GM21423 (cell line): ENCODE data around the gene PRKRA.
"Not testable (repeated sequence)": the region's sequence is repeated elsewhere in the genome, so short reads cannot be mapped to it uniquely, and the experiment has no call there.

Source experiments
- ATAC-seq: cut with Tn5 transposase; IDR thresholded peaks from one replicate; pipeline ENCODE4 v1.9.1; 2021; ENCODE audit warnings: mild to moderate bottlenecking, moderate library complexity; ENCODE audit not compliant: unreplicated experiment

PRKRA gene

DNA sequence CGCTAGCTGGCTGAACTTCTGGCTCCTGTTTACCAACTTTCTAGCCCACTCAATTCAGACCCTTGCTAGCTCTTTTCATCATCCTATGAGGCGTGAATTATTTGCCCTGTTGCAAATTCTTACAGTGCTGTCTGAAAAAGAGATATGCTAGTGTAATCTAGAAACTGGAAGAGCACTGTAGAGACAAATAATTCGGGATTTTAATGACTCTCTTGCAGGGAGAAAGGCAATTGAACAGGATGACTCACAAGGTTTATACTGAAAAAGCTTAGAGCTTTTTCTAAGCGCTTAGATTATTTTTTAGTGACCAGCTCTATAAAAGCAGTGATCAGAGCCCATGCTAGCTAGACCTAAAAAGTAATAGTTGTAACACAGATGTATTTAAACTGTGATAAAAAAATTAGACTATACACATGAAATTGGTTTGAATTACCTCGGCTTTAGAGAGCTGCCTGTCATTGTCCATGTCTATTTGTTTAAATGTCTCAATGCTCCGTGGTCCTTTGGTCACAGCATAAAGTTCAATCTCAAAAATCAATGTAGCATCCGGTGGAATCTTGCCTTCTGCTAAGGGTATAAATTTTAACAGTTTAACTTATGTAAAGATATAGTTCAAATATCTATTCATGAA, 18.4 kb upstream of the PRKRA start:
- no peak for ATAC-seq

DNA sequence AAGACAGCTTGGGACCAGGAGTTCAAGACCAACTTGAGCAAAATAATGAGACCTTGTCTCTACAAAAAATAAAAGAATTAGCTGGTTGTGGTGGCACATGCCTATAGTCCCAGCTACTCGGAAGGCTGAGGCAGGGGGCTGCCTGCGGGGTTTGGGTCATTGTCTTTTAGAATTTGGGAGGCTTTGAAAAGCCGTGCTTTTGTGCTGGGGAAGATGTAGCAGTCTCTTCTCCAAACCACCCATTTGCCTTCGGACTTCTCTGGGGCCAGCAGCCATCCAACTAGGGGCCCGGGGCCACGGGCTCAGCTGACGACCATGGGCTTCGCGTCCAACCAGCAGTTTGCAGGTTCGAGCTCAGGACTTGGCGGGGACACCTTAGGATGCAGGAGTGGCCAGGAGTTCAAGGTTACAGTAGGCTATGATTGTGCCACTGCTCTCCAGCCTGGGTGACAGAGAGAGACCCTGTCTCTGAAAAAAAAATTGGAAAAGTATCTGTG, 6.5 kb upstream of the PRKRA start:
- ATAC-seq, result no peak

DNA sequence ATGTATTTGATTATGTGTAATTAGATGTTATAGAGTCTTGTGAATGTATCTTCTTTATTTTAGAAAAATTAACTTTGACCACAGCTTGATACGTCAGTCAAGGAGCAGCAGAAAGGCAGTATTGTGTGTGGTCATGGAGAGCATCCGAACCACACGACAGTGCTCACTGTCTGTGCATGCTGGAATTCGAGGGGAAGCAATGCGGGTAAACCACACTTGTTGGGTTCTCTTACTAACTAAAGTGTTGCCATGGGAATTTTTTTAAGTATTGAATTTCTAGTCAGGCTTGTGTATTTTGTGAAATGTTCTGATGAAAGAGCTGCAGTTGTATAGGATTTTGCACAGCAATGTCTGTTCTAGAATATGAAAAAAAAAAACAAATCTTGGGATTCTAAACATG, 5.0 kb upstream of the PRKRA start:
- no peak for ATAC-seq

GRCh38 chr2:178452870-178453269, 1.9 kb upstream of the PRKRA start:
- ATAC-seq, result no peak

DNA sequence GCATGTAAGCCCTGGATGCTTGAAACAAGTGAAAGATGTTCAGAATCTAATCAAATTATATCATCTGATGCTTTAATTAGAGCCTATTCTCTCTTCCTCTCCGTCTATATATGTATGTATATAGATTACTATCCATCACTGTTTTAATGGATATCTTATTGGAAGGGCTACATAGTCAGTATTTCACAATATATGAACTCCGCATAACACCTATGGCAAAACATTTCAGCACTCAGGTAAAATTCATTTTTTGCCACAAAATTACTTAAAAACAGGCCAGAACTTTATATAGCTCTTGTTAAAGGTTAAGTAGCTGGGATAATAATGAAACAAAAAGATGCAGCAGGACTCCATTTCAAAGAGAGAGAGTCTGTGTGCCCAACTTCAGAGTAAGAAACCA, 1.4 kb upstream of the PRKRA start:
- ATAC-seq, result no peak

DNA sequence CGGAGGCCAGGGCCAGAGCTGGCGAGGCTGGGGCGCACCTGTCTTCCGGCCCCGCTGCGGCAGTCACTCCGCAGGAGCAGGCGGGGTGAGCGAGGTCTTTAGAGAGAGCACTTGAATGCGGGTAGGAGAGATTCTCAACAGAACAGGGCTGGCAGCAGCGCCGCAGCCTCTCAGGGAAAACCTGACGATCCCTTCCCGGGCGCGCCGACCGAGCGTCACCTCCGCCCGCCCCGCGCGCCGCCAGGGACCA, 526 bp downstream of the PRKRA start:
- peak; percentile 51 for ATAC-seq

DNA sequence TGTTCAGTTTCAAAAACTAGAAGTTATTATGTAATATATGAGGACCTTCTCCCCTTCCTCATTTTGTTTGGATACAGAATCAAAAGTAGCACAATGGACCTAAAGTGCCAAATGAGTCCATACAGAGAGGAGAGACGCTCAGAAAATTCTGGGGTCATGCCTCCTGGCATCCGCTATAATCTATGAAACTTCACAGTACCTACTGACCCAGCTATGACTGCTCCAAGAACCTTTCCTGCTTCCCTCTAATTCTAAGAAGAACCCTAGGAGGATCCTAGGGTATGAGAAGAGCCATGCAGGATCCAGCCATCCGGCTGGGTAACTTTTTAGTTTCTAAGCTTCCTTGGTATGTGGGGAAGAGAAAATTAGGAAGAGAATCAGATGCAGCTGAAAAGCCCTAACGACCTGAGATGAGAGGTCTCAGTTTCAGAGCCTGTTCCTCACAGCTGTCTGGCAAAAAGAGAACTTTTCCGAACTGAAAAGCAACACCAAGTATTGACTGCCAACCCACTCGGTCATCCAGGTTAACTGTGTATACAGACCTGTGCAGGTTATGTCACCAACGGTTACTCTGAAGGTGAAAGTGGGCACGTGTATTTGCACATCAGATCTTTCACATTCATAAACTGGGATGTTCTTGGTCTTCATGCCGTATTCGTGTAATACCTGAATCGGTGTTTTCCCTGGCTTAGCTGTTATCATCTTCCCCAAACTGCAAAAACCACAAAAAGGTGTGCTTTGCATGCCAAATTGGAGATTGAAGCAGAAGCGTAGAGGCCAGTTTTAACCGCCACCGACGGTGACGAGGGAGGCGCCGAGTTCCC, 1.1 kb downstream of the PRKRA start:
- ATAC-seq, result peak; percentile 7

- no peak for ATAC-seq
Measured at GRCh38 chr2:178448968-178449661, 1.9 kb downstream of the PRKRA start.

DNA sequence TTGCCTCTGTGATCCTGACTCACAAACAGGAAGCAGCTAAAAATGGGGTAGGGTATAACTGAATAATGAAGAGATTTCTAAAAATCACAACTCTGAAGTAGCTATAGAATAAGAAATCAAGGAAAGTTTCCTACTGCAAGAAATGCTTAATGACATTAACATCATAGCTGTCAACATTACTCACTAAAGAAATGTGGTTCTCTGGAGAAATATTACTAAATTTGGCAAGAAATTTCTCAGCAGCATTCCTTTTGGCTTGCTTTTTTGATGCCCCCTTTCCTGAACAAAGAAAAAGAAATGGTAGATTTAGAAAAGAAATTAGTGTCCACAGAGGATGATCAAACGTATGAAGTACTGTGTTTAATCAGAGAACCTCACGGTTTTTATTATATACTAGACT, 9.5 kb downstream of the PRKRA start:
- ATAC-seq, result no peak

DNA sequence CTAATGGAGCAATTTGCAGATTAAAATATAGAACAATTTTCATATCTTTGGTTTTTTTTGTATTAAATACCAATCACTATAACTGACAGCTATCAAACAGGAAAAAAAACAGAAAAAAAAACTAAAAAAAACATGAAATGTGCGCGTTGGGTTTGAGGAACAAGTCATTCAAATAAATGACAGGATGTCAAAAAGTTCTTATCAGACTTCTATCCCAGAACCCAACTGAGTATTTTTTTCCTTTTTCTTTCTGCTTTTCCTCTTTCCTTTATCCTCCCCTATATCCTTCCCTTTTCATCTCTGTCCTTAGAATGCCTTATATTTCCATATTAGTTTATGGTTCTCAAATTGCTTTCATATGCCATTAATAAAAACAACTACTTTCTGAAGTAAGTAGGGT, 14.3 kb downstream of the PRKRA start:
- no peak for ATAC-seq

- no peak for ATAC-seq
Measured at GRCh38 chr2:178429336-178429735, 21.6 kb downstream of the PRKRA start.

DNA sequence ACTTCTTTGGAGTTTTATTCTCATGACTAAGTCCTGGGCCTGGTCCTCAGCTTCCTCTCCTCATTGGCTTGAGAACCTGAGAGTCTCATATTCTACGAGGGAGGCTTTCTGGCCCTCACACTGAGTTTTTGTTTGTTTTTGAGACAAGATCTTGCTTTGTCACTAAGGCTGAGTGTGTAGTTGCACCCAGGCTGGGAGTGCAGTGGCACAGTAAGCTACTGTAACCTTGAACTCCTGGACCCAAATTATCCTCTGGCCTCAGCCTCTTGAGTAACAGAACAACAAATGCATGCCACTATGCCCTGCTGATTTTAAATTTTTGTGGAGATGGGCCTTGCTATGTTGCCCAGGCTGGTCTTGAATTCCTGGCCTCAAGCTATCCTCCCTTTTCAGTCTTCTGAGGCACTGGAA, 22.6 kb downstream of the PRKRA start:
- no peak for ATAC-seq

GRCh38 chr2:178427458-178427857, 23.5 kb downstream of the PRKRA start:
- no peak for ATAC-seq

GRCh38 chr2:178426388-178426787, 24.6 kb downstream of the PRKRA start:
- ATAC-seq, result no peak

GRCh38 chr2:178425255-178425827, 25.6 kb downstream of the PRKRA start:
- ATAC-seq, result no peak

DNA sequence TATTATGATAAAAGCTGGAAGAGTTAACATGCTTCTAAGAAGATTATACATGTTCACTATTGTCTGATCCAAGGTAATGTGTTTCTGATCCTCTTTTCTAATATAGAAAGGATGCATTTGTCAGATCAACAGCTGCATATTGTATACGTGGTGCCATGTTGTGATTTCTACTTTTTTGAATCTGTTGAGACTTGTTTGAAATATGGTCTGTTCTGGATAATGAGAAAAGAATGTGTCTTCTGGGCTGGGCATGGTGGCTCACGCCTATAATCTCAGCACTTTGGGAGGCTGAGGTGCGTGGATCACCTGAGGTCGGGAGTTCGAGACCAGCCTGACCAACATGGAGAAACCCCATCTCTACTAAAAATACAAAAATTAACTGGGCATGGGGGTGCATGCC, 27.2 kb downstream of the PRKRA start:
- not testable (repeated sequence) for ATAC-seq

GRCh38 chr2:178422097-178422496, 28.9 kb downstream of the PRKRA start:
- ATAC-seq, result no peak

DNA sequence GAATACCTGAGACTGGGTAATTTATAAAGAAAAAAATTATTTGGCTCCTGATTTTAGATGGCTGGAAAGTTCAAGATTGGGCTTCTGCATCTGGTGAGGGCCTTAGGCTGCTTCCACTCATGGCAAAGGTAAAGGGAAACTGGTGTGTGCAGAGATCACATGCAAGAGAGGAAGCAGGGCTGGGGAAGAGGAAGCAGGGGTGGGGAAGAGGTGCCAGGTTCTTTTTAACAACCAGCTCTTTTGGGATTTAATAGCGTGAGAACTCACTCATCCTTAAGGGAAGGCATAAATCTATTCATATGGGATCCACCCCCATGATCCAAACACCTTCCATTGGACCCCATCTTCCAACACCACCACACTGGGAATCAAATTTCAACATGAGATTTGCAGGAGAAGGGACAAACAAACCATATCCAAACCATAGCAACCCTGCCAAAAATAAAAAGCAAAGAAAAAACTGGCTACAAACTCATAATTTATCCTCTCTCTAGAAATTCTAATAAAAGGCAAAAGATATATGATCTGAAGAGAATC, 30.4 kb downstream of the PRKRA start:
- ATAC-seq, result no peak

DNA sequence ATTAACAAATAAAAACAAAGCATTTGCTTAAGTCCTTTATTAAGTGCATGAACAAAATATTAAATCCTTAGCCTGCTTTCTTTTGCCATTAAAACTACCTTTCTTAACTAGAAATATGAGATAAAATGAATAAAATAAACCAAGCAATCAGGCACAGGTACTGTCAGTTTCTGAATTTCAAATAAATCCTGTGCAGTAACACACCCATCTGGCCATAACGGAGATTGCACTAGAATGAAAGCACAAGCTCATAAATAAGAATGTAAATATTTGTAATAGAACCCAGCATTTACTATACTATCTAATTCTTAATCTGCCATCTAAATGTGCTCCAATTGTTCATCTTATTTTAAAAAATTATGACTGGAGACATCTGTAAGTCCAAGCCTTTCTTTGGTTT, 31.9 kb downstream of the PRKRA start:
- no peak for ATAC-seq

GRCh38 chr2:178418426-178418825, 32.5 kb downstream of the PRKRA start:
- no peak for ATAC-seq

- ATAC-seq, result no peak
Measured at GRCh38 chr2:178417916-178418315, 33.1 kb downstream of the PRKRA start.
